ENCODE data around the gene S1PR4. TPM values are rescaled to one million over a fixed set of nuclear protein-coding genes. Genes with fewer than 3 reads are reported as not detected.

Gene S1PR4
- total and polyA plus RNA-seq, 2 of the 8 experiments (the other 6 are each of a cell fraction or from before 2014, with no cell fraction given): not detected

DNA sequence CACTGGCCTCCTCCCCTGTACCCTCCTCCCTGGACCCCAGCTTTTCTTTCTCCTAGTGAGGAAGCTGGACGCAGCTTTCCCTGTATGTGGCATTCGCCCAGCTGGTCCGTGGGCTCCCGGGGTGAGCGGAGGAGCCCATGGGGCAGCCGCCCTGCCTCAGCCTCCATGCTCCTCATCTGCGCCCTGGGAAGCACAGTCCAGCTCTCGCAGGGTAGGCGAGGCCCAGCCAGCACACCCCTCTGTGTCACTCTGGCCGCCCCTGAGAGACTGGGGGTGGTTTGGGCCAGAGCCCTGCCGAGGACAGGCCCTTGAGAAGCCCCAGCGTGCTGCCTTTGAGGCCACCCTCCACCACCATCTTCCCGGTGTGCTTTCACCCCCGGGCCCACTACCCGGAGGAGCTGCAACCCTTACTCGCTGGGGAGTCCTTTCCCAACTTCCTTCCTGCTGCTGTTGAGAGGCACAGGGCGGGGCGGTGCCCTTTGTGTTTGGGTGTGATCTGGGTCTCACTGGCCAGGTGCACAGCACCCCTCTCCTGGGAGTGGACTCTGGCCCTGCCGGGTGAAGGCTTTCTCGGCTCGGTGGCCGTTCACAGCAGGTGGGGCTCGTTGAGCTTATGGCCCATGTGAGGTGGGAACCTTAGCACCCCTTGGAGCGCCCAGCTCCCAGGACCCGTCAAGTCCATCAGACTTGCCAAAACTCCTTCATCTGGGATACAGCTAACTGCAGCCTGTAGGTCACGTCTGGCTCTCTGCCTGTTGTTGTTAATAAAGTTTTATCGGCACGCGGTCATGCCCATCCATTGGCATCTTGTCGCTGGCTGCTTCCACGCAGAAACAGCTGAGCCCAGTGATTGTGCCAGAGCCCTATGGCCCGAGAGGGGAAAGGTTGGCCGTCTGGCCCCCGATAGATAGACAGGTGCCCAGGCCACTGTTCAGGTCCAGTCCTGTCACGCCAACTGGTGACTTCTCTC is 10.3 kb downstream of the S1PR4 start:
- Histone ChIP-seq H3K4me3 (ENCODE audit: extremely low read depth in 1 of 4, insufficient read depth in 2 of 4, low read depth in 3 of 4, low read length in 4 of 4) (no peak overlapping the region), H2AFZ (ENCODE audit: low read length) (no peak overlapping the region), H3K23me2 (ENCODE audit: low read depth, low read length) (peaks cover 8% of the 10 kb centered on the region; the same call in 1 of the 2 replicates), H3K27me3 (replicated peaks in 1 of 4; ENCODE audit: control insufficient read depth in 3 of 4, extremely low read depth in 1 of 4, insufficient read depth in 3 of 4, low read length in 3 of 4) (no peaks in the 10 kb centered on the region), H3K4me2 (ENCODE audit: insufficient read depth in 1 of 2, low read depth in 2 of 2, low read length in 2 of 2) (no peak overlapping the region), H4K91ac (replicated peaks; ENCODE audit: insufficient read length, low read length) (no peak overlapping the region), H2BK15ac (ENCODE audit: low read length) (no peak overlapping the region), H3K79me1 (ENCODE audit: low read depth, low read length) (peaks cover 42% of the 10 kb centered on the region), H3K14ac (ENCODE audit: insufficient read length) (no peak overlapping the region), H2BK20ac (ENCODE audit: low read length) (no peak overlapping the region), H3K36me3 (ENCODE audit: control insufficient read depth in 2 of 4, insufficient read depth in 4 of 4, low read length in 3 of 4) (peaks cover 0 to 5% (median 3%) of the 10 kb centered on the region in 4 experiments; a peak in 2 of 8 replicates), H3K4ac (replicated peaks; ENCODE audit: insufficient read length, low read depth, low read length) (no peak overlapping the region), H4K5ac (ENCODE audit: insufficient read length, low read depth, low read length) (no peak overlapping the region), H3K56ac (replicated peaks; ENCODE audit: insufficient read length, low read depth, low read length) (no peak overlapping the region), H4K8ac (ENCODE audit: extremely low read depth, insufficient read depth, low read length) (no peak overlapping the region; the same call in 1 of the 2 replicates), H3K23ac (ENCODE audit: insufficient read length) (no peak overlapping the region), H3K9me3 (ENCODE audit: insufficient read depth in 2 of 2, low read depth in 1 of 2, low read length in 1 of 2) (no peaks in the 10 kb centered on the region), H2BK12ac (ENCODE audit: low read depth, low read length) (no peak overlapping the region), H2BK120ac (replicated peaks; ENCODE audit: low read depth, low read length) (no peak overlapping the region), H2BK5ac (ENCODE audit: low read depth, low read length) (no peak overlapping the region), H3K79me2 (ENCODE audit: control insufficient read depth in 1 of 2, insufficient read depth in 2 of 2, low read length in 2 of 2) (peaks cover 13 to 67% of the 10 kb centered on the region in 2 experiments), H3K4me1 (replicated peaks in 1 of 4; ENCODE audit: control insufficient read depth in 3 of 4, insufficient read depth in 4 of 4, low read length in 3 of 4) (peaks cover 0 to 16% (median 10%) of the 10 kb centered on the region in 4 experiments; a peak in 6 of 7 replicates), H3K9ac (replicated peaks in 1 of 4; ENCODE audit: extremely low read depth in 1 of 4, low read depth in 3 of 4, low read length in 3 of 4) (no peak overlapping the region; a peak in 1 of 7 replicates), H3K18ac (ENCODE audit: extremely low read depth, low read length) (no peak overlapping the region), H4K20me1 (replicated peaks in 1 of 2; ENCODE audit: control insufficient read depth in 1 of 2, insufficient read depth in 2 of 2, low read length in 2 of 2) (peaks cover 34 to 41% of the 10 kb centered on the region in 2 experiments), H3K27ac (ENCODE audit: low read depth, low read length) (no peak overlapping the region), H2AK5ac (ENCODE audit: low read depth, low read length) (no peak overlapping the region)
- FAIRE-seq (no peak), DNase-seq (ENCODE audit: low read depth in 1 of 2, low spot score in 2 of 2) (no peak)
- POLR2A ChIA-PET (ENCODE audit: partially characterized antibody): interaction anchor here (1.0 to 1.7 kb wide), 3 partner anchors 14 to 22 kb away, joined by 4 to 6 read pairs (median 4); no protein-coding TSS in a partner anchor
- CTCF ChIA-PET (ENCODE audit: partially characterized antibody): interaction anchor here (0.6 to 2.5 kb wide), 6 partner anchors 21 to 238 kb away, joined by 3 to 14 read pairs (median 3); no protein-coding TSS in a partner anchor
- no peak for TF ChIP-seq PHF8 (conservative IDR thresholded peaks at IDR 0.05; ENCODE audit: low read depth, low read length)
- 88% methylated on average over 35 of the region's 35 CpGs; no CpG with 5 or more reads in 1 of the 2 experiments for WGBS, 2 experiments (ENCODE audit: extremely low coverage in 1 of 2, insufficient coverage in 1 of 2, insufficient read length in 1 of 2, insufficient replicate concordance in 2 of 2, low coverage in 1 of 2, low lambda C conversion rate in 2 of 2, missing lambda C conversion rate in 1 of 2)
